ENCODE measurements around the gene MRPS34.

MRPS34 gene

DNA sequence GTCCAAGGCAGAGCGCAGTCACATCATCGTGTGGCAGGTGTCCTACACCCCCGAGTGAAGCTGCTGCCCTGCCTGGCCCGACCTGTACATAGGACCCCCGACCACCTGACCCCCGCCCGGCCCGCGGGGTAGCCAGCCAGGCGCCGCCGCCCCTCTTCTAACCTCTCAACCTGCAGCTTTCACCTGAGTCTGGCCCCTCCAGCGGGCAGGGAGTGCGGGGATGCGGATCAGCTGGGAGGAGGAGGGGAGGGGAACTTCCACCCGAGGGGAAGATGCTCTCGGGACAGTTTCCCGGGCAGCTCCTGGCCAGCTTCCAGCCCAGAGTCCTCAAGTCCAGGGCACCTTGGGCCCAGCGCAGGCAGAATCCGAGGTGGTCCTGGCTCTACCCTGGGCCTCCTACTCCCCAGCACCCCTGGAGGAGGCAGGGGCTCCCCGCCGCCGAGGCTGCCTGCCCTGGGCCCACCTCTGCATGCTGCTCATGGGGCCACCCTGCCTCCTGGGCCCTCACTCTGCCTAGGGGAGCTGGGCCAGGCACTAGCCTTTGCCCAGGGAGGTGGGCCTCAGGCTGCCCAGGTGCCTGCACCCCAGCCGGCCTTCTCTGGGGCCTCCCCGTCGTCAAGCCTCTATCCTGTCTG lies 4.0 kb downstream of the MRPS34 start:
- FAIRE-seq, result no peak

DNA sequence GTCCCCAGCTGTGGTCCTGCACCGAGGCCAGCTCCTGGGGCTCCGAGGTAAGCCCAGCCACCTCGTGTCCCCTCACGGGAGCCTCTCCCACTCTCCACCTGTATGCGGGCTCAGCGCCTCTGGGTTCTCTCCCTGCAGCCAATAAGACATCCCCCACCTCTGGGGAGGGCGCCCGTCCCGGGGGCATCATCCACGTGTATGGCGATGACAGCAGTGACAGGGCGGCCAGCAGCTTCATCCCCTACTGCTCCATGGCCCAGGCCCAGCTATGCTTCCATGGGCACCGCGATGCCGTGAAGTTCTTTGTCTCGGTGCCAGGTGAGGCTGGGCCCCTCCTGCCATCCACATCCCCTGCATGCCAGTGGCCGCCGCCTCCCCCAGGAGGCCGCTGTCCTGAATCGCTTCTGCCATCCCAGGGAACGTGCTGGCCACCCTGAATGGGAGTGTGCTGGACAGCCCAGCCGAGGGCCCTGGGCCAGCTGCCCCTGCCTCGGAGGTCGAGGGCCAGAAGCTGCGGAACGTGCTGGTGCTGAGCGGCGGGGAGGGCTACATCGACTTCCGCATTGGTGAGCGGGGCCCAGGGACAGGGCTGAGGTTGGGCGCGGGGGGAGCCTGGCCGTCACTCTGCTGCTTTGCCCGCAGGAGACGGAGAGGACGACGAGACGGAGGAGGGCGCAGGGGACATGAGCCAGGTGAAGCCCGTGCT lies 4.7 kb downstream of the MRPS34 start:
- FAIRE-seq, result no peak

DNA sequence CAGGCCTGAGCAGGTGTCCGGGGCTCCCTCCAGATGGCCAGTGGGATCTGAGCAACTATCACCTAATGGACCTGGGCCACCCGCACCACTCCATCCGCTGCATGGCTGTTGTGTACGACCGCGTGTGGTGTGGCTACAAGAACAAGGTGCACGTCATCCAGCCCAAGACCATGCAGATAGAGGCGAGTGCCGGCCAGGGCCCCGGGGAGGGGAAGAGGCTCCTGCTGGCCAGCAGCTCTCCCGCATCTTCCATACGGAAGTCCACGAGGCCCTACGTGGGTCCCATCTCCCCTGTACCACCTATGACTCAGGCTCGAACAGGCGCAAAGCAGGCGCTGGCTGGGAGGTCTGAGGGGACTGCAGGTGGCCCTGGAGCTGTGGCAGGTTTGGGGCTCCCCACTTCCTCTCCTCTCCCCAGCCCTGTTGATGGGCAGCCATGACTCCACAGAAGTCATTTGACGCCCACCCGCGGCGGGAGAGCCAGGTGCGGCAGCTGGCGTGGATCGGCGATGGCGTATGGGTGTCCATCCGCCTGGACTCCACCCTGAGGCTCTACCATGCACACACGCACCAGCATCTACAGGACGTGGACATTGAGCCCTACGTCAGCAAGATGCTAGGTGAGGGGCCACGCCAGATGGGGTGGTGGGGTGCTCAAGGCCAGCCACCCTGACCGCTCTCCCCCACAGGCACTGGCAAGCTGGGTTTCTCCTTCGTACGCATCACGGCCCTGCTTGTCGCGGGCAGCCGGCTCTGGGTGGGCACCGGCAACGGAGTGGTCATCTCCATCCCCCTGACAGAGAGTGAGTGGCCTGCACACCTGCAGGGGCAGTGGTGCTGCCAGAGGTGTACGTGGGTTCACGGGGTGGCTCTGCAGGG lies 5.6 kb downstream of the MRPS34 start:
- no peak for FAIRE-seq

DNA sequence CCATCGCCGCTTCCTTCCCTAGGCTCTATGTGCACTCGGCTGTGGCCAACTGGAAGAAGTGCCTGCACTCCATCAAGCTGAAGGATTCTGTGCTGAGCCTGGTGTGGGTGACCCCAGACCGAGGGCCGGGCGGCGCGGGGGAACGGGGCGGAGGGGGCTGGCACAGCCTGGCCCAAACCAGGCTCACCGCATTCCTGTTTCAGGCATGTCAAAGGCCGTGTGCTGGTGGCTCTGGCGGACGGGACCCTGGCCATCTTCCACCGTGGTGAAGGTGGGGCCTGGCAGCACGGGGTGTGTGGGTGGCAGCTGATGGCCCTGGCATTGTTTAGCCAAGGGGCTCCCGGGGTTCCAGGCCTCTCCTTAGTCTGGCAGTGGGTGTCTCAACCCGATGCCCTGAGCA lies 6.2 kb downstream of the MRPS34 start:
- no peak for FAIRE-seq

DNA sequence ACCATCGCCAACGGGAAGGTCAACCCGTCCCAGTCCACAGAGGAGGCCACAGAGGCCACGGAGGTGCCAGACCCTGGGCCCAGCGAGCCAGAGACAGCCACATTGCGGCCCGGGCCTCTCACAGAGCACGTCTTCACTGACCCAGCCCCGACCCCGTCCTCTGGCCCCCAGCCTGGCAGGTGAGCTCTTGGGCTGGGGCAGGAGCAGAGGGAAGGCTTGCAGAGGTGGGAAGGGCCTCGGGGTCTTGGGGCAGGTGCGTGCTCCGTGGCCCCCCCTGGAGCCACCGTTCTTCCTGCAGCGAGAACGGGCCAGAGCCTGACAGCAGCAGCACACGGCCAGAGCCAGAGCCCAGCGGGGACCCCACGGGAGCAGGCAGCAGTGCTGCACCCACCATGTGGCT lies 6.7 kb downstream of the MRPS34 start:
- no peak for FAIRE-seq

DNA sequence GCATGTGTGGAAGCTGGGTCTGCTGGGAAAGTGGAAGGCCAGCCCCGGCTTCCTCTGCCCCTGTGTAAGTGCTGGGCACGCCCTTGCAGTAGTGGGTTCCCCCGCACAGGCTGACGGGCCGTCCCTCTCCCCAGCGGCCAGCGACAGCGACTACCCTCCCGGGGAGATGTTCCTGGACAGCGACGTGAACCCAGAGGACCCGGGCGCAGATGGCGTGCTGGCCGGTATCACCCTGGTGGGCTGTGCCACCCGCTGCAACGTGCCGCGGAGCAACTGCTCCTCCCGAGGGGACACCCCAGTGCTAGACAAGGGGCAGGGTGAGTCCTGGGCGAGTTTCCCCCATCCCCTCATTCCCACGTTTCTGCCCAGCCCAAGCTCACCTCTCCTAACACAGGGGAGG lies 7.1 kb downstream of the MRPS34 start:
- FAIRE-seq, result no peak

DNA sequence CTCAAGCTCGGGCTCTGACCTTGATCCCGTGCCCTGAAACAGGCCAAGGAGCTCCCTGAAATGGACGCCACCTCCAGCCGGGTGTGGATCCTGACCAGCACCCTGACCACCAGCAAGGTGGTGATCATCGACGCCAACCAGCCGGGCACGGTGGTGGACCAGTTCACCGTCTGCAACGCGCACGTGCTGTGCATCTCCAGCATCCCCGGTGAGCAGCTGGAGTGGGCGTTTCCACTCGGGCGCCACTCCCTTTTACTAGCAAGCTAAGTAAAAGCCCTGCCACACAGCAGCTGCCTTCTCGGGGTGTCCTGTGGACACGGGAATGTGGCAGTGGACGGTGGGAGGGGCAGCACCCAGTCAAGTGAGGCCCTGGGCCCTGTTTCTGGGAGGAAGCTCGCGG lies 8.0 kb downstream of the MRPS34 start:
- FAIRE-seq, result no peak

DNA sequence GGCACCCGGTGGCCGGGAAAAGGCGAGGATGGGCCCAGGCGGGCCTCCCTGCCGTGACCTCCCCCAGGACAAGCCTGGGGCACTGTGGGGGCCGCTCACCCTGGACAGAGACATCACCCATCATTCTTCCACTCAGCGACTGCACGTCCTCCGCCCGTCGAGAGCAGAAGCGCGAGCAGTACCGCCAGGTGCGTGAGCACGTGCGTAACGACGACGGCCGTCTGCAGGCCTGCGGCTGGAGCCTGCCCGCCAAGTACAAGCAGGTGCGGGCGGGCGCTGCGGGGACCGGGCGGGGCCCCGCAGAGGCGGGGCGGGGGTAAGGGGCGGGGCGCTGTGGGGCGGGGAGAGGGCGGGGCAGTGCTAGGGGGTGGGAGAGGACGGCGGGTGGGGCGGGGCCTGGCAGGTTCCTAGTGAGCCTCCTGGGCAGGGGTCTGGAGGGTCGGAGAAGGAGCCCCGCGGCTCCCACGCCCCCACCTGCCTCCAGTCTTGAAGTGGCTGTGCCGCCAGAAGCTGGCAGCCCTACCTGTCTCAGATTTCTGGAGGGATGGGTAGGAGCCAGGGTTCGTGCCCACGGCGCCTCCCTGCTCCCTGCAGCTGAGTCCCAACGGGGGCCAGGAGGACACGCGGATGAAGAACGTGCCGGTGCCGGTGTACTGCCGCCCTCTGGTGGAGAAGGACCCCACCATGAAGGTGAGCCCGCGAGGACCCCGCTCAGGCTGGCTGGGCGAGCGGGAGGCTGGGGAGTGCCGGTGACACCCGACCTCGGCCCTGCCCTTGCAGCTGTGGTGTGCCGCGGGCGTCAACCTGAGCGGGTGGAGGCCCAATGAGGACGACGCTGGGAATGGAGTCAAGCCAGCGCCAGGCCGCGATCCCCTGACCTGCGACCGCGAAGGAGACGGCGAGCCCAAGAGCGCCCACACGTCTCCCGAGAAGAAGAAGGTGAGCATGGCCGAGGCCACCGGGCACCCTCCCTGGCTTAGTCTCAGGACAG lies 9.1 kb downstream of the MRPS34 start:
- FAIRE-seq, result no peak

DNA sequence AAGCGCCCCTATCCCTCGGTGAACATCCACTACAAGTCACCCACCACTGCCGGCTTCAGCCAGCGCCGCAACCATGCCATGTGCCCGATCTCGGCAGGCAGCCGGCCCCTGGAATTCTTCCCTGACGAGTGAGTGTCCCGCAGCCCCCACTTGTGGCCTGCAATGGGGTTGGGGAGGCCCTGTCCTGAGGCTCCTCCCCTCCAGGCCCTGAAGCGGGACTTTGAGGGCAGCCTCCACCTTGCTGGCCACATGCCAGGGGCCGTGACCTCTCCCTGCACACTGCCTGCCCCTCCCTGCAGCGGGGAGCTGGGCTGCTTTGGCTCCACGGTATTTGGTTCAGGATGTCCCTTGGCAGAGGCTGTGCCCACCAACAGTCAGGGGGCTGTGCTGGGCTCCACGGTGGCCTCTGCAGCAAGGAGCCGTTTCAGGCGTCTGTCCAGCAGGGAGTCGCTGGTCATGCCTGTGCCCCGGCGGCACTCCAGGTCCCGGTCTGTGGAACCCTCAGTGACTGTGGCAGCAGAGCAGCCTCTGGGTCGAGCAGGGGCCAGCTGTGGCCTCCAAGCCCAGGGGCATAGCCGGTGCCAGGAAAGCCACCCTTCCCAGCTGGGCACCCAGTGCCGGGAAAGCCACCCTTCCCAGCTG lies 9.9 kb downstream of the MRPS34 start:
- no peak for FAIRE-seq

DNA sequence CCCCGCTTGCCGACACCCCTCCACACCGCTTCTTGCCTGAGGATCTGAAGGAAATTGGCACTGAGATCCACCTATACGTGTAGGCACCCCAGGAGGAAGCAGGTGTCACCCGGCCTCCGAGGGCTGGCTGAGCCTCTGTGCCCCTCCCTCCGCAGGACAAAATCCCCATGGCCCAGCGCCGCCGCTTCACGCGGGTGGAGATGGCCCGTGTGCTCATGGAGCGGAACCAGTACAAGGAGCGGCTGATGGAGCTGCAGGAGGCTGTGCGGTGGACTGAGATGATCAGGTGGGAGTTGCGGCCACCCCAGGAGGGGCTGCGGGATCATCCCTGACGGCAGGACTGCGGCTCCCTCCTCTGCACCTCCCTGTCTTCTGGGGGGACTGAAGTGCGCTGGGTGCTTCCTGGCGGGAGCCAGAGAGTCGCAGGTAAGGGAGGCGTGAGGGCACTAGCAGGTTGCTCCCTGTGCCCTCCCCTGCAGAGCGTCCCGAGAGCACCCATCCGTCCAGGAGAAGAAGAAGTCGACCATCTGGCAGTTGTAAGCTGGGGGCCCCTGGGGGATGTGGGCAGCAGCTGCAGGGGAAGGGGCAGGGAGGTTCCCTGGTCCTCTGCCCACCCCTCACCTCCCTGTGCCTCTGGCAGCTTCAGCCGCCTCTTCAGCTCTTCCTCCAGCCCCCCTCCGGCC lies 10.6 kb downstream of the MRPS34 start:
- FAIRE-seq, result no peak

DNA sequence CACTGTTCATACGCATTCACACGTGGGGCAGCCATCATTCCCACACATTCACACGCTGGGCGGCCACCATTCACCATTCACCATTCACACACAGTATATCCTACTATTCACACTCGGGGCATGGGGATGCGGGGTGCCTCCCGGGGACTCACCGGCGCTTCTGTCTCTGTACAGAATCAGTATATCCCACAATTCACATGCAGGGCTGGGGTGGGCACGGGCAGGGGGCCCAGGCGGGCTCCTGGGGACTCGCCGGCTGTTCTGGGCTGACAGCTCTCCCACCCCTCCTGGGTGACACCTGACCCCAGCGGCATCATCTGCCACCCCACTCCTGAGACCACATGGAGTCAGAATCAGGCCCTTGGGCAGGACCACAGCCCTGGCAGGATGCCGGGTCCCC lies 11.2 kb downstream of the MRPS34 start:
- FAIRE-seq, result no peak

DNA sequence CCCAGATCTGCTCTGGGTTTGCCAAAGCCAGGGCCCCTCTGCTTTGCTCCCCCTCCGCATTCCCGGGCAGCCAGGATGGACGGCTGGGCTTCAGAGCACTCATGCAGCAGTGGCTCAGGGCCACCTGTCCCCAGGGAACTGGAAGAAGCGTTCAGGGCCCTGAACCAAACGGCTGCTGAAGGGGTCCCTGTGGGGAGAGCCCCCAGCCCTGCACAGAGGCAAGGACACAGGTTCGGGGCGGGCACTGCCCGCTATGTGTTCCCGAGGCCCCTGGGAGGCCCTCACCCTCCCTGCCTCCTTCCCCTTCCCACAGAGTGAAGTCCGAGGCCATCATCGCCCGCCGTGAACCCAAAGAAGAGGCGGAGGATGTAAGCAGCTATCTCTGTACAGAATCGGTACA lies 12.0 kb downstream of the MRPS34 start:
- FAIRE-seq, result no peak

DNA sequence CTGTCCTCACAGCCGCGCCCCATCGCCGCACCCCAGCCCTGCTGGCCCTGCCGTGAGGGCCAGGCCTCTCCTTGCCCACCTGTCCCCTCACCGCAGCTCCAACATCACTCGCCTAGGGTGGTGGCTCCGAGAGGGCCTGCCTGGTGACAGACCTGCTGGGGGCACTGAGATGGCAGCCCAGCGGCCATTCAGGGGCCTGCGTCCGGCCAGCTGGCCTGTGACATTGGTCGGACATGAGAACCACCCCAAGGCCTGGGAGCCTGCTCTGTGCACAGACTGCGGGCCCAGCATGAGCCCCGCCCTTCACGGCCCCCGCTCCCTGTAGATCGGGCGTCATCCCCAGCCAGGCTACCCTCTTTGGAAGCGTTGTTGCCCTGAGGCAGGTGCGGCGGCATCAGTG lies 13.4 kb downstream of the MRPS34 start:
- FAIRE-seq, result no peak

DNA sequence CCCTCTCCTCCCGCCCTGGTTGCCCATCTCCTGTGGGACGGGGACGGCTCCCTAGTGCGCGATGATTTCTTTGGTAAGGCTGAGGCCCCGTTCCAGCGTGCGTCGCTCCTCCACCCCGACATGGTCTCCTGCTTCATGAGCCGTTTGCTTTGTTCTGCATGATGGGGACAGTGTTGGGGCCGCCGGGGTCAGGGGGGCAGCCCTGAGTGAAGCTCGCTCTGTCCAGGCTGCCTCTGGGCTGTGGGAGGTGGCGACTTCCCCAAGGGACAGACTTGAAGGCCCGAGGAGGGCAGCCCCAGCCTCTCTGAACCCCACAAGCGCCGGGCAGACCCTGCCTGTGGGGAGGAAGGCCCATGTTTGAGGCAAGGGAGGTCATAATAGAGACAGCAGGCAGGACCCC lies 14.0 kb downstream of the MRPS34 start:
- no peak for FAIRE-seq

DNA sequence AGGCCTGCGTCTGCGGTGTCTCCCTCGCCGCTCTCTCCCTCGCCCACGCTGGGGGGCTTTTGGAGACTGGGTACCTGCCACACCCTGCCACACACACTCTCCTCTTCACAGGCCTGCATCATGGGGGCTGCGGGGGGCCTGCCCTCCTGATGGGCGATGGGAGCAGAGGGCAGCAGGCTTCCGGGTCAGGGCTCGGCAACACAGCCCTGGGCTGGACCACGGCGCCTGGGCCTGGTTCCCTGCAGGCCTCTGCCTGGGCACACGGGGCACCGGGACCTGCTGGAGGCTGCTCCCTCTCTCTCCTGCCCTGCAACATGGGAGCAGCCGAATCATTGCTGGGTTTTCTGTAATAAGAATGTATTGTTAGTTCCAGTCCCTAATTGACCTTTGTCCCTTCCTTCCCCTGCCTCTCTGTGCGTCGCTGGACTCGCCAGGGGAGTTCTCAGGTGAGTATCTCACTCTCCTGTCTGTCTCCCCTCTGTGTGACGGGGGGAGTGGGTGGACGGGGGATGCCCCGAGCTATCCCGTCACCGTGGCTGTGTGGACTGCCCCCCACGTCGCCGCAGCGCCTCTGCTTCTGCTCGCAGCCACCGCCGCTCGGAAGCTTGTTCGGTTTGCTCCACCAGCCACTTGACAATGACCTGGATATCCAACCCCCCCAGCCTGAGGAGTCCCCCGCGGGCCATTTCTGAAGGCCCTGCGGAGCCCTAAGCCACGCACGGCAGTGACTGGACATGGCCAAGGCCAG lies 15.0 kb downstream of the MRPS34 start:
- FAIRE-seq, result no peak

DNA sequence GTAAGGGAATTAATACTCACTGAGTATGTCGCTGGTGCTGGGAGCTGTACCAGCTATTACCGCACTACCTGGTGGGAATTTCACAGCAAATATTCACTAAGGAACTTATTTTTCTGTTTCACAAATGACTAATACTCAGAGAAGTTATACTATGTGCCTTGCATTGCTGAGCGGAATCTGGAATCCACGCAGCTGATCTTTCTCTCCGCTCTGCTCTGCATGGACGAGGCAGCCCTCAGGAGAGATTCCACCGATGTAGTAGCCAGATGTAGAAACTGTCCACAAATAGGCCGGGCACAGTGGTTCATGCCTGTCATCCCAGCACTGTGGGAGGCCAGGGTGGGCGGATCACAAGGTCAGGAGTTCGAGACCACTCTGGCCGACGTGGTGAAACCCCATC lies 18.7 kb downstream of the MRPS34 start:
- FAIRE-seq, result no peak

DNA sequence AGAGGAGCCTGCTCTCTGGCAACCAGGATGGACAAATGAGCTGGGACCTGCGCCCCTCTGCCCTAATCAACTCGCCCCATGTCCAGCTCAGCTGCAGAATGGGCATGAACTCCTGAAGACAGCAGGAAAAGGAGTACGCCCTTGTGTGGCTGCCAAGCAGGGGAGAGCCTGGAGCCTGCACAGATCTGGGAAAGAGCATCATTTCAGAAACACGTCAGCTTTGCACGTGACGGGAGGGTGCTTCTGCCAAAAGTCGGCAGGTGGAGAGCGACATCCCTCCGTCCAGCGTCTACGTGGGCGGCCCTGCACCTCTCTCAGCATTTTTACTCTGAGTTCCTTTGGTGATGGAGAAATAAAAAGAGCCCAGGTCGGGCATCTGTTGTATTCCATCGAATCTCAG lies 20.1 kb downstream of the MRPS34 start:
- no peak for FAIRE-seq

DNA sequence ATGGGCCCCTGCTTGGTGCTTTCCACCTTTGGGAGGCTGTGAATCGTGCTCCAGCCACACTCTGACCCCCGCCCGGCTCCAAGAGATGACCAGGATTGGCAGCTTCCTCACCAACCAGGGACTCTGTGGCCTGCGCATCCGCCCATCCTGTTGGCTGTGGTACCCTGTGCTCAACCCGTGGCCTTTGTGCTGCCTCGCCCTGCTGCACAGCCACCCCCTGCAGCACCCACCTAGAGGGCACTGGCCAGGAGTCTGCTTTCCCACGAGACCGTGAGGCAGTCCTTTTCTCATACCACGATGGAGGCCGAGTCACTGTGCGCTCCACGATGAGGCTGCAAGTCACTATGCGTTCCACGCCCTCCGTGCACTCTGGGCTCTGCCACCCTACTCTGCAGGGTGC lies 21.0 kb downstream of the MRPS34 start:
- no peak for FAIRE-seq

DNA sequence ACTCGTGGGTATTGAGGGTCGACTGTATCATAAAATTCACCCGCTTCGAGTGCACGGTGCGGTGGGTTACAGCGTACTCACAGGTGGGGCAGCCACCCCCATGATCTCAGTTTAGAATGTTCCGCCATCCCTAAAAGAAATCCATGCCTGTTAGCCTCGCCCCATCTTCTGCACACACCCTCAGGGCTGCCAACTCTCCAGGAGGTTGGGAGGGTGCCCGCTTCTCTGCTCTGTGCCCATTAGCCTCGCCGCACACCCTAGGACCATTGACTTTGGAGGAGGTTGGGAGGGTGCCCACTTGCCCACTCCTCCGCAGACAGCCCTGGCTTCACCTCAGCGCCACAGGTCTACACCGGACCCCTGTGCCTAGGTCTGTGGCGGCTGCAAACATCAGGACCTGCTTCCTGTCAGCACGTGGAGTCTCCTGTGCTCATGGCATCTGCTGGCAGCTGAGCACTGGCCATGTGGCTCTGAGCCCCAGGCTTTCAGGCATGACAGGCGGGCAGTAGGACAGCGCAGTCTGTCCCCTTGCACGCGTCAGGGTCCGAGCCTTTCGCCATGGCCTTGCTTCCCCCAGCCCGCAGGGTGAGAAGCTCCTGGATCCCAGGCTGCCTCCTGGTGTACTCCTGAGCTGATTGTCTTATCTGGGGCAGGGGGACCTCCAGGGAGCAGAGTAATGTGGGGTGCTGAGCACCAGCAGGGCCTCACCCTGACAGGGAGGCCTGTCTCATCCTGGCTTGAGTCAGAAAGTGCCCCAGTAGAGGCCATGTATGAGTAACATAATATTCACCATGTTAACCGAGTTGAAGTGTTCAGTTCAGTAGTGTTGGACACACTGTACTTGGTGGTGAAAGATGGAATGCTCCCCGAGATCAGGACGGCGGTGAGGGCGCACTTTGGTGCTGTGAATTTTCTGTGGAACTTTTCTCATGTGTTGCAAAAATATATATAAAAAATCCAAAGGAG lies 23.5 kb downstream of the MRPS34 start:
- FAIRE-seq, result no peak

DNA sequence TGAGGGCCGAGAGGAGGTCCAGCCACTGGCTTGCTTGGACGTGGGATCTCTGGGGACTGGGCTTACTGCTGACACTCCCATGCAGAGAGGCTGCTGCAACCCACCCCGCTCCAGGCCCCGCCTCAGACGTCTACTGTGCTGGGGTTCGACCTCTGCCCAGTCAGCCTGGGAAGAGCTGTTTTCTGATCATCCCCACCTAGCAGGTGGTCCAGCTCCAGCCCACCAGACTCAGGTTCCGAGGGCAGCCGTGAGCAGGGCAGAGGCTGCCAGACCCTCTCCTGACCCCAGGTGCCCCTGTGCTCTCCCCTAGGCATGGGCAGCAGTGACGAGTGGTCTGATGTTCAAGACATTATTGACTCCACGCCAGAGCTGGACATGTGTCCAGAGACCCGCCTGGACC lies 25.0 kb downstream of the MRPS34 start:
- FAIRE-seq, result no peak

Data from colon (tissue), 2 donors.